Measurements from ENCODE around the gene FAM180B. TPM values are rescaled to one million over a fixed set of nuclear protein-coding genes. Genes with fewer than 3 reads are reported as not detected.

Gene FAM180B
- total RNA-seq = not detected

DNA sequence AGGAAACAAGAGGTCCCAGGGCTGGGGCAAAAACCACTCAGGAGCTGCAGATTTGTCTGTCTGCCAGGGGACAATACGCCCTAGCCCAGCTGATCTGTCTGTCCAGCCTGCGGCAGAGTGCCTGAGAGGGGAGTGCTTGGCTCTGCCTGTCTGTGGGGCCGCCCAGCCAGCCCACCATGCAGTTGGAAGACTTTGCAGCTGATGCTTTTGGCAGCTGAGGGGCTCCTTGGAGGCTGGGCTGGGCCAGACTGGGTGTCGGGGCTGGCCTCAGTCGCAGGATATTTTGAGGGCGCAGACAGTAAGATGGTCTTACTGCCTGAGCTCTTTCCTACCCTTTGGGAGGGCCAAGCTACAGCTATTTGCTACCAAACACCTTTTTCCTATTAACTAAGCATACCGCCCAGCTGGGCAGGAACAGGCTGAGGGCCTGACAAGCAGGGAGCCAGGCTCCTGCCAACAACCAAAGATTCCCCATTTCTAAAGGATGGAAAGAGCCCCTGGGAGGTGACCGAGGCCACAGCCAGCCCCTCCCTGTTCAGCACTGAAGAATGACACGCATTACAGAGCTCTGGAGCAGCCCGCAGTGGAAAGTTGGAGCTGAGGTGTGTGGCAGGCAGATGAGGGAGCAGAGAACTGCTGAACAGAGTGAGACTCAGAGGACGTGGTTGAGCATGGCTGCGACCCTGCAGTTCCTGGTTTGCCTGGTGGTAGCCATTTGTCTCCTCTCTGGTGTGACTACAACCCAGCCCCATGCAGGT is at the start of gene FAM180B:
Gene FAM180B, plus strand, starts transcription at position 581 of the 758 bp plus-strand sequence. Its CDS starts 91 bp downstream, at position 672.

GRCh38 chr11:47552566-47553405 is 33.7 kb upstream of the FAM180B start, which contains the start of gene CELF1:
TSS of gene CELF1 (minus strand) at chr11:47553132. CDS start at chr11:47499523, 53,609 bp downstream.

GRCh38 chr11:47565340-47566148 is 20.9 kb upstream of the FAM180B start, which contains the start of gene PTPMT1:
TSS of gene PTPMT1 (plus strand) at chr11:47565599. CDS start at chr11:47565623, 24 bp downstream.

GRCh38 chr11:47578524-47579494 is 7.7 kb upstream of the FAM180B start, which contains the start of the genes KBTBD4 and NDUFS3:
TSS of gene KBTBD4 (minus strand) at chr11:47578970. CDS start at chr11:47578951, 19 bp downstream.
TSS of gene NDUFS3 (plus strand) at chr11:47579074. CDS start at chr11:47579092, 18 bp downstream.

GRCh38 chr11:47593934-47594855 is 7.7 kb downstream of the FAM180B start, which contains the start of gene C1QTNF4:
TSS of gene C1QTNF4 (minus strand) at chr11:47594411. CDS start at chr11:47590810, 3,601 bp downstream.

Small RNA genes lying within 50 kb of the gene (small RNA-seq; reads per million reads assigned to genes)
- gene RN7SL652P (not detected), gene RNU5E-10P (0.08 reads per million)

Other genes with a start within 250 kb of the FAM180B start
- gene MYBPC3, start 234.0 kb upstream of the FAM180B start, total RNA-seq = not detected
- 1.8 TPM for gene SPI1, start 208.1 kb upstream of the FAM180B start, total RNA-seq
- 12.5 TPM for gene SLC39A13, start 178.1 kb upstream of the FAM180B start, total RNA-seq
- gene PSMC3, start 160.2 kb upstream of the FAM180B start, total RNA-seq = 108 TPM
- not detected for gene RAPSN, start 137.5 kb upstream of the FAM180B start, total RNA-seq
- gene CELF1, start 33.5 kb upstream of the FAM180B start, total RNA-seq = 188 TPM
- gene PTPMT1, start 21.1 kb upstream of the FAM180B start, total RNA-seq = 29.5 TPM
- 32.3 TPM for gene KBTBD4, start 7.7 kb upstream of the FAM180B start, total RNA-seq
- gene NDUFS3, start 7.6 kb upstream of the FAM180B start, total RNA-seq = 59.7 TPM
- gene C1QTNF4, start 7.7 kb downstream of the FAM180B start, total RNA-seq = 33.2 TPM
- 98.7 TPM for gene MTCH2, start 55.9 kb downstream of the FAM180B start, total RNA-seq
- 1.8 TPM for gene AGBL2, start 128.7 kb downstream of the FAM180B start, total RNA-seq
- gene FNBP4, start 180.7 kb downstream of the FAM180B start, total RNA-seq = 92.0 TPM

Measured in diencephalon (tissue), 1 donor.